H1 (cell line): ENCODE measurements around the gene COL2A1. TPM values are rescaled to one million over a fixed set of nuclear protein-coding genes. Genes with fewer than 3 reads are reported as not detected.

Source experiments
- CTCF ChIA-PET: fragments of 300-600 bp; sonication (Branson Sonifier 250); formaldehyde crosslinking; loops from one replicate; lab custom pipeline; 2021; ENCODE audit not compliant: partially characterized antibody; lab: Charles Lee
- POLR2A ChIA-PET: fragments of 300-600 bp; sonication (Branson Sonifier 250); formaldehyde crosslinking; loops from one replicate; lab custom pipeline; 2021; ENCODE audit warnings: inconsistent platforms; ENCODE audit not compliant: partially characterized antibody; lab: Charles Lee
- DNase-seq, 2 experiments: peaks; one replicate each; pipeline versions ENCODE4 v3.0.0 to v3.0.0-alpha.2; 2010 to 2022; ENCODE audit warnings: low spot score in 2 of 2, low read depth in 1 of 2, mixed read lengths in 1 of 2
- FAIRE-seq: peaks from 2 replicates; lab custom pipeline; 2011; peaks lifted over from hg19 to GRCh38; lab: Jason Lieb, UNC
- H2AFZ ChIP-seq: 2 replicates; pipeline ENCODE4 v1.8.1; 2012; ENCODE audit warnings: low read length, inconsistent platforms
- H2AK5ac ChIP-seq: 2 replicates; pipeline ENCODE4 v1.6.1; 2013; ENCODE audit warnings: low read depth, low read length
- H2BK120ac ChIP-seq: replicated peaks from 2 replicates; pipeline ENCODE3; 2013; ENCODE audit warnings: low read depth, low read length, inconsistent platforms
- H2BK12ac ChIP-seq: 2 replicates; pipeline ENCODE4 v1.6.1; 2013; ENCODE audit warnings: low read depth, low read length
- H2BK15ac ChIP-seq: 2 replicates; pipeline ENCODE4 v1.6.1; 2013; ENCODE audit warnings: low read length
- H2BK20ac ChIP-seq: 2 replicates; pipeline ENCODE4 v1.6.1; 2013; ENCODE audit warnings: low read length
- H2BK5ac ChIP-seq: 2 replicates; pipeline ENCODE4 v1.6.1; 2013; ENCODE audit warnings: low read depth, low read length
- H3K14ac ChIP-seq: 2 replicates; pipeline ENCODE4 v1.6.1; 2013; ENCODE audit warnings: inconsistent platforms; ENCODE audit not compliant: insufficient read length
- H3K18ac ChIP-seq: 2 replicates; pipeline ENCODE4 v1.6.1; 2013; ENCODE audit warnings: low read length; ENCODE audit errors: extremely low read depth
- H3K23ac ChIP-seq: 2 replicates; pipeline ENCODE4 v1.6.1; 2013; ENCODE audit warnings: inconsistent platforms; ENCODE audit not compliant: insufficient read length
- H3K23me2 ChIP-seq: 2 replicates; pipeline ENCODE4 v1.6.1; 2013; ENCODE audit warnings: low read depth, low read length
- H3K27ac ChIP-seq: 2 replicates; pipeline ENCODE4 v1.6.1; 2011; ENCODE audit warnings: low read depth, low read length, inconsistent platforms
- H3K27me3 ChIP-seq, 4 experiments: replicated peaks in 1 of 4; 1 replicate in 1 of 4; 2 replicates in 3 of 4; pipeline versions ENCODE4 v1.6.1 to v1.8.1; 2011 to 2013; ENCODE audit warnings: low read length in 3 of 4, mild to moderate bottlenecking in 3 of 4, inconsistent platforms in 2 of 4, mixed read lengths in 2 of 4, moderate library complexity in 1 of 4; ENCODE audit not compliant: control insufficient read depth in 3 of 4, insufficient read depth in 3 of 4; ENCODE audit errors: extremely low read depth in 1 of 4
- H3K36me3 ChIP-seq, 4 experiments: 2 replicates each; pipeline versions ENCODE4 v1.6.1 to v1.8.1; 2011 to 2013; ENCODE audit warnings: mild to moderate bottlenecking in 4 of 4, low read length in 3 of 4, moderate library complexity in 2 of 4, control low read depth in 1 of 4, inconsistent platforms in 1 of 4; ENCODE audit not compliant: insufficient read depth in 4 of 4, control insufficient read depth in 2 of 4
- H3K4ac ChIP-seq: replicated peaks from 2 replicates; pipeline ENCODE3; 2013; ENCODE audit warnings: low read length, low read depth, mixed read lengths, inconsistent platforms; ENCODE audit not compliant: insufficient read length
- H3K4me1 ChIP-seq, 4 experiments: replicated peaks in 1 of 4; 1 replicate in 1 of 4; 2 replicates in 3 of 4; pipeline versions ENCODE4 v1.6.1 to v1.8.1; 2011 to 2013; ENCODE audit warnings: low read length in 3 of 4, inconsistent platforms in 2 of 4, mixed read lengths in 1 of 4; ENCODE audit not compliant: insufficient read depth in 4 of 4, control insufficient read depth in 3 of 4
- H3K4me2 ChIP-seq, 2 experiments: 2 replicates each; pipeline versions ENCODE4 v1.6.1 to v1.8.1; 2011 to 2013; ENCODE audit warnings: low read depth in 2 of 2, low read length in 2 of 2, control low read depth in 1 of 2, inconsistent platforms in 1 of 2, mild to moderate bottlenecking in 1 of 2; ENCODE audit not compliant: insufficient read depth in 1 of 2
- H3K4me3 ChIP-seq, 4 experiments: fragments of 200-600, 300-600 bp in 1 of 4; sonication (generic), shearing (Covaris generic), sonication (Bioruptor Twin) in 1 of 4; 2 replicates each; pipeline versions ENCODE4 v1.5.1 to v1.8.1; 2011 to 2016; ENCODE audit warnings: low read length in 4 of 4, low read depth in 3 of 4, control low read depth in 2 of 4, inconsistent platforms in 2 of 4, mild to moderate bottlenecking in 2 of 4, mixed read lengths in 1 of 4, moderate library complexity in 1 of 4; ENCODE audit not compliant: insufficient read depth in 2 of 4; ENCODE audit errors: extremely low read depth in 1 of 4
- H3K56ac ChIP-seq: replicated peaks from 2 replicates; pipeline ENCODE3; 2013; ENCODE audit warnings: low read depth, mild to moderate bottlenecking, mixed read lengths, low read length, inconsistent platforms; ENCODE audit not compliant: insufficient read length
- H3K79me1 ChIP-seq: 2 replicates; pipeline ENCODE4 v1.6.1; 2013; ENCODE audit warnings: low read depth, low read length, control low read depth
- H3K79me2 ChIP-seq, 2 experiments: 2 replicates each; pipeline versions ENCODE4 v1.6.1 to v1.8.1; 2012 to 2013; ENCODE audit warnings: low read length in 2 of 2, mild to moderate bottlenecking in 2 of 2, inconsistent platforms in 1 of 2; ENCODE audit not compliant: insufficient read depth in 2 of 2, control insufficient read depth in 1 of 2
- H3K9ac ChIP-seq, 4 experiments: replicated peaks in 1 of 4; 1 replicate in 1 of 4; 2 replicates in 3 of 4; pipeline versions ENCODE4 v1.6.1 to v1.8.1; 2011 to 2013; ENCODE audit warnings: low read depth in 3 of 4, low read length in 3 of 4, control low read depth in 2 of 4, mild to moderate bottlenecking in 2 of 4, moderate library complexity in 2 of 4, inconsistent platforms in 1 of 4; ENCODE audit errors: extremely low read depth in 1 of 4
- H3K9me3 ChIP-seq, 2 experiments: 2 replicates each; pipeline versions ENCODE4 v1.6.1 to v1.8.1; 2012 to 2013; ENCODE audit warnings: mild to moderate bottlenecking in 2 of 2, moderate library complexity in 2 of 2, control low read depth in 1 of 2, inconsistent platforms in 1 of 2, low read depth in 1 of 2, low read length in 1 of 2, mixed read lengths in 1 of 2; ENCODE audit not compliant: insufficient read depth in 2 of 2
- H4K20me1 ChIP-seq, 2 experiments: replicated peaks in 1 of 2; 2 replicates each; pipeline versions ENCODE3 to v1.8.1; 2011 to 2013; ENCODE audit warnings: inconsistent platforms in 2 of 2, low read length in 2 of 2, mild to moderate bottlenecking in 1 of 2; ENCODE audit not compliant: insufficient read depth in 2 of 2, control insufficient read depth in 1 of 2
- H4K5ac ChIP-seq: 2 replicates; pipeline ENCODE4 v1.6.1; 2013; ENCODE audit warnings: low read length, low read depth, mixed read lengths, inconsistent platforms; ENCODE audit not compliant: insufficient read length
- H4K8ac ChIP-seq: 2 replicates; pipeline ENCODE4 v1.8.0; 2013; ENCODE audit warnings: mild to moderate bottlenecking, moderate library complexity, low read length, inconsistent platforms; ENCODE audit not compliant: insufficient read depth; ENCODE audit errors: extremely low read depth
- H4K91ac ChIP-seq: replicated peaks from 2 replicates; pipeline ENCODE3; 2013; ENCODE audit warnings: low read length, mixed read lengths, inconsistent platforms; ENCODE audit not compliant: insufficient read length
- GABPA ChIP-seq: IDR thresholded peaks from 2 replicates; pipeline ENCODE4 v1.6.1; 2011; ENCODE audit warnings: mild to moderate bottlenecking, low read length, moderate library complexity, borderline replicate concordance; ENCODE audit not compliant: insufficient read depth
- SIRT6 ChIP-seq: IDR thresholded peaks from one replicate; pipeline ENCODE4 v1.7.1; 2012; ENCODE audit warnings: low read length, inconsistent platforms
- TAF1 ChIP-seq: IDR thresholded peaks from 2 replicates; pipeline ENCODE4 v1.6.1; 2011; ENCODE audit warnings: mild to moderate bottlenecking, low read depth, low read length
- WGBS, 2 experiments: shearing (Covaris generic) in 1 of 2; methylation state at CpG; one replicate each; pipeline versions ENCODE4 v1.1.6 to v1.1.7; 2013 to 2015; ENCODE audit warnings: low lambda C conversion rate in 2 of 2, mixed read lengths in 2 of 2, inconsistent platforms in 1 of 2, low coverage in 1 of 2, missing lambda C conversion rate in 1 of 2; ENCODE audit not compliant: insufficient replicate concordance in 2 of 2, insufficient coverage in 1 of 2, insufficient read length in 1 of 2; ENCODE audit errors: extremely low coverage in 1 of 2, missing lambda C conversion rate in 1 of 2; 5-methylcytosine and 5-hydroxymethylcytosine counted together
- polyA plus RNA-seq, 7 experiments: library from polyadenylated mRNA; depleted of rRNA in 3 of 7; stranded (reverse) in 5 of 7; unstranded in 2 of 7; fragments of >200 nt in 5 of 7; fragments of 200-250 nt in 2 of 7; gene quantifications; 1 replicate in 5 of 7; 2 replicates in 1 of 7; 4 replicates in 1 of 7; pipeline versions ENCODE4 v1.2.1 to v1.2.3, GENCODE V29; 2011 to 2013; ENCODE audit warnings: missing spikeins in 2 of 7, mixed read lengths in 2 of 7
- total RNA-seq: library from RNA; stranded (reverse); fragmentation: NEBNext Ultra II Directional; extraction: Animal tissue kit (Norgen Biotek cat#: 25700); gene quantifications from 2 replicates; pipeline ENCODE4 v1.2.1, GENCODE V29; 2021

The COL2A1 gene
- total and polyA plus RNA-seq, 2 of the 8 experiments (the other 6 are each of a cell fraction or from before 2014, with no cell fraction given): 4.2 to 14.6 TPM

DNA sequence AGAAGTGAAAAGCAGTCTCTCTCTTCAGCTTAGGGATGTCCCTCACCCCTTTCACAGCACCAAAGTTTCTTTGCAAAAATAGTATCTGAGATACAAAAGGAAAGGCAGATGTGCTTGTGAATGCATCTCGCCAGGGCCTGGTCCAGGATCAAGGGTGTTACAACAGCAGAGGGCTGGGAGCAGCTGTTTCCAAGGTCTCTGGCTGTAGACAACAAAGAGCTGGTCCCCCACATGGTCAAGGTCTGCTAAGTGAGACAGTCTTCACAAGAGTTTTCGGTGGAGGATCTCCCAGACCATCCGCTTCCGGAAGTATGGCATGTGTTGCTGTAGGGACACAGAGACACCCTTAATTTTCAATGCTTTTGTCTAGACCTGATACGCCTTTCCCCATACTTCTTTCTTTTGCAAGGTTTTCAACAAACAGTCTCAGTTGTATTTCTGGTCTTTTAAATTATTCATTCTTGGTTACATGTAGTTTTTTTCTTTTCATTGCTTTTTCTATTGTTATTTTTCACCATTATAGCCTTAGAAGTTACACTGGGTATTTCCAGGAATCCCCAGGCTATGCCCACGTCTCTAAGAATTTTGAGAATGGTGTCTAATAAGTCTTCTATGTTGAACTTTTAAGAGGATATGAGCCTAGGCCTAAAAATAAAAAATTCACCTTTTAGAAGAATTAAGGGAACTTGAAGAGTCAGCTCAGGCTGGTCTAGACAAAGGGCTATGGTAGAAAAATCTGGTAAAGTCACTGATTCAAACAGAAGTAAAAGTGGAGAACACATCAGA is 41.0 kb upstream of the COL2A1 start:
- Histone ChIP-seq H3K27me3 (no peaks in the 10 kb centered on the region), H3K4me2 (no peak overlapping the region), H3K18ac (no peak overlapping the region), H3K9ac (no peak overlapping the region), H3K4me3 (no peak overlapping the region), H3K36me3 (peaks cover 14 to 48% (median 24%) of the 10 kb centered on the region in 4 experiments), H3K56ac (no peak overlapping the region), H2AFZ (no peak overlapping the region), H3K9me3 (no peaks in the 10 kb centered on the region), H2BK120ac (no peak overlapping the region), H3K23ac (no peak overlapping the region), H2BK15ac (no peak overlapping the region), H3K14ac (no peak overlapping the region), H3K23me2 (no peaks in the 10 kb centered on the region), H4K91ac (no peak overlapping the region), H4K5ac (no peak overlapping the region), H3K4ac (no peak overlapping the region), H2BK20ac (no peak overlapping the region), H3K79me2 (no peaks in the 10 kb centered on the region), H2AK5ac (no peak overlapping the region), H4K20me1 (no peaks in the 10 kb centered on the region)
- 87% methylated on average over 6 of the region's 6 CpGs; no CpG with 5 or more reads in 1 of the 2 experiments for WGBS, 2 experiments
- no peak for DNase-seq
- POLR2A ChIA-PET: interaction anchor here (0.9 kb wide), 1 partner anchor 61 kb away, joined by 3 read pairs; no protein-coding TSS in a partner anchor
- no peak for TF ChIP-seq GABPA
- TF ChIP-seq TAF1: no peak
- no peak for TF ChIP-seq SIRT6
- TF ChIP-seq, all 59 proteins: peak for 0
- no peaks in the 10 kb centered on the region for H3K79me1 ChIP-seq
- H2BK5ac ChIP-seq: no peak overlapping the region
- no peak for FAIRE-seq
- no peaks in the 10 kb centered on the region for H3K4me1 ChIP-seq
- H3K27ac ChIP-seq: no peak overlapping the region
- H4K8ac ChIP-seq: no peak overlapping the region
- H2BK12ac ChIP-seq: no peak overlapping the region
- CTCF ChIA-PET: interaction anchor here (0.5 to 1.2 kb wide), 3 partner anchors 14 to 267 kb away, joined by 3 to 4 read pairs (median 3); no protein-coding TSS in a partner anchor
